ENCODE measurements around the gene NT5C1B. TPM values are rescaled to one million over a fixed set of nuclear protein-coding genes. Genes with fewer than 3 reads are reported as not detected.

NT5C1B gene
- total and polyA plus RNA-seq, 11 donors, result not detected

DNA sequence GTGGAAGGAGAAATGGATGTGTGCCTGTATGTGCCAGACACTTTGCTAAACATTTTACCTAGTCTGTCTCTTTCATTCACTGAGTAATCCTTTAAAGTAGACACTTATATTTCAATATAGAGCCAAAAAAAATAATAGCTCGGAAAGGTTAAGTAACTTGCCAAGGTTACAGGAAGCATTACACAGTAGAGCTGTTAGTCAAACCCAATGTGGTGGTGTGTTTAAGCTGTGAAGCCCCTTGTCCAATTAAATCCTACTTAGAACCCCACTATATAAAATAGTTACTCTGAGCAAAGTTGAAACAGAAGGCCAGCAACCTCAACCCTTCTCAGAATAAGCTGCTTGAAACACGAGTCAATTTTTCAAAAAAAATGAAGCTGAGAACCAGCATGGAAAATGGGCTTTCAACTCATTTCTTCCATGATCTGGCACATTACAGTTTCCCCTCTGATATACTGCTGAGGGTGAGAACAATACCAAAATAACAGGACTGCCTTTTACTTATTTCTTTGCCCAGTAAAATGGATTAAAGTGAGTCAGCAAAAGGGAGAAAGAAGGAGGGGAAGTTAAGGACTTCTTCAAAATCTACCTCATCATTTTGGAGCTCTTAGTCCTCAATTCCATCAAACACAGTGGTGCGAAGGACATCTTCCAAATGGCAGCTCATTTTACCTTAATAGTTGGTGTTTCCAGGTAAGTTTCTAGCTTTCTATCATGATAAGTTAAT lies 36.9 kb downstream of the NT5C1B start:
- Histone ChIP-seq H3K36me3 (peaks cover 0 to 34% (median 16%) of the 10 kb centered on the region in 9 donors), H3K4me3 (no peak overlapping the region), H3K27ac (peak overlapping the region in 4 of 12 donors; percentile 0 to 13 (median 5)), H3K4me1 (peaks cover 0 to 61% (median 24%) of the 10 kb centered on the region in 12 donors), H3K9me3 (no peaks in the 10 kb centered on the region), H3K27me3 (no peaks in the 10 kb centered on the region)
- intact Hi-C loops (cut with DNase I), result loop anchor here in 1 of 10 donors (10.0 kb wide), 1 partner anchor 1342 kb away; no protein-coding TSS in a partner anchor
- ATAC-seq (peak in 1 of 4 donors; percentile 34), DNase-seq (no peak)
- TF ChIP-seq, protein P1, sequence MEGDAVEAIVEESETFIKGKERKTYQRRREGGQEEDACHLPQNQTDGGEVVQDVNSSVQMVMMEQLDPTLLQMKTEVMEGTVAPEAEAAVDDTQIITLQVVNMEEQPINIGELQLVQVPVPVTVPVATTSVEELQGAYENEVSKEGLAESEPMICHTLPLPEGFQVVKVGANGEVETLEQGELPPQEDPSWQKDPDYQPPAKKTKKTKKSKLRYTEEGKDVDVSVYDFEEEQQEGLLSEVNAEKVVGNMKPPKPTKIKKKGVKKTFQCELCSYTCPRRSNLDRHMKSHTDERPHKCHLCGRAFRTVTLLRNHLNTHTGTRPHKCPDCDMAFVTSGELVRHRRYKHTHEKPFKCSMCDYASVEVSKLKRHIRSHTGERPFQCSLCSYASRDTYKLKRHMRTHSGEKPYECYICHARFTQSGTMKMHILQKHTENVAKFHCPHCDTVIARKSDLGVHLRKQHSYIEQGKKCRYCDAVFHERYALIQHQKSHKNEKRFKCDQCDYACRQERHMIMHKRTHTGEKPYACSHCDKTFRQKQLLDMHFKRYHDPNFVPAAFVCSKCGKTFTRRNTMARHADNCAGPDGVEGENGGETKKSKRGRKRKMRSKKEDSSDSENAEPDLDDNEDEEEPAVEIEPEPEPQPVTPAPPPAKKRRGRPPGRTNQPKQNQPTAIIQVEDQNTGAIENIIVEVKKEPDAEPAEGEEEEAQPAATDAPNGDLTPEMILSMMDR (IDR thresholded peaks at IDR 0.05), result no peak
- 61 to 73% (median 65%) methylated on average over 3 of the region's 3 CpGs for whole genome bisulfite sequencing, 4 donors

DNA sequence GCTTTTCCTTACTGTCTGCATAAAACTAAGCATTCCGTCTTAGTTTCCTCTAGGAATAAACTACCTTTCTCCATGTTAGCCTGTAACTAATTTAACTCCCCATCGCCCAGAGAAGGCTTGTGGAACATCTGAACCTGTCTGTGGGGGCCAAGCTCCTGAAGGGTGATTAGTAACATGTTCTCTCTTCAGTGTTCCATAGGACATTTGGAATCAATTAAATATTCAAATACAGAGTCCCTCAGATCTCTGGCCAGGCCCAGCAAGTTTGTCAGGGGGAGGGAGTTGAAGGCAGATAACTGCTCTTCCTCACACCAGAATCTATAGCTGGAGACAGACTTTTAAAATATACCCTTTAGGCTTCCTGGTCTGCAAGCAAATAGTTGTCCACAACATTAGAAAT lies 37.7 kb downstream of the NT5C1B start:
- TF ChIP-seq, protein P1 (IDR thresholded peaks at IDR 0.05), result no peak
- TF ChIP-seq POLR2A (IDR thresholded peaks at IDR 0.05), result no peak
- WGBS, 4 donors, result 67 to 78% (median 75%) methylated on average over 2 of the region's 2 CpGs
- Histone ChIP-seq H3K27ac (peak overlapping the region in 1 of 12 donors; percentile 9), H3K36me3 (peaks cover 0 to 31% (median 16%) of the 10 kb centered on the region in 9 donors), H3K4me1 (peaks cover 0 to 53% (median 20%) of the 10 kb centered on the region in 12 donors), H3K27me3 (no peaks in the 10 kb centered on the region), H3K9me3 (no peaks in the 10 kb centered on the region), H3K4me3 (no peak overlapping the region)
- intact Hi-C loops (cut with DNase I), result loop anchor here in 1 of 10 donors (10.0 kb wide), 1 partner anchor 1343 kb away; no protein-coding TSS in a partner anchor
- ATAC-seq, result no peak
- DNase-seq, result no peak

DNA sequence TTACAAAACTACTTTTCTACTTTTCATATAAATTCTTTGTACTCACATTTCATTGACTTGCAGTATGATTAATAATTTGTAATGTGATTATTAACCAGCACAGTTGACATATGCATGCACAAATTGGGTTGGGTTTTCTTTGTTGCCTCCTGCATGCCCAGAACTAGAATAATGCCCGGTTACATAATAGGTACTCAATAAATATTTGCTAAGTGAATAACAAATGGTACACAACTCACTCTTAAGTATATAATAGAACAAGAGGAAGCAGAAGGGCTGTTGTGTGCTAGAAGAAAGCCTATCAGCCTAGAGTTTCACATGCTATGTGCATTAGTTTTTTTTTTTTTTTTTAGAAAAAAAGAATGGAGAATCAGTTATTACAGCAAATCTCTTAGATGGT lies 38.2 kb downstream of the NT5C1B start:
- H3K27ac ChIP-seq, result peak overlapping the region in 1 of 12 donors; percentile 9
- intact Hi-C loops (cut with DNase I), result loop anchor here in 1 of 10 donors (10.0 kb wide), 1 partner anchor 1344 kb away; no protein-coding TSS in a partner anchor
- peaks cover 0 to 52% (median 20%) of the 10 kb centered on the region in 12 donors for H3K4me1 ChIP-seq

DNA sequence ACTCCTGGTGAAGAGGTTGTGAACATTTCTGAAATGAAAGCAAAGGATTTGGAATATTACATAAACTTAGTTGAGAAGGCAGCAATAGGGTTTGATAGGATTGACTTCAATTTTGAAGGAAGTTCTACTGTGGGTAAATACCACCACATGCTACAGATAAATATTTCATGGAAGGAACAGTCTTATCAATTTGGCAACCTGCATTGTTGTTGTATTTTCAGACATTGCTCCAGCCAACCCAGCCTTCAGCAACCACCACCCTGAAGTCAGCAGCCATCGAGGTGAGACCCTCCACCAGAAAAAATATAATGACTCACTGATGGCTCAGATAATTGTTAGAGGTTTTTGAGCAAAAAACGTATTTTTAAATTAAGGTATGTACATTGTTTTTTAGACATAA lies 38.9 kb downstream of the NT5C1B start:
- H3K9me3 ChIP-seq, result no peaks in the 10 kb centered on the region
- WGBS, 4 donors, result 49 to 66% (median 63%) methylated on average over 2 of the region's 2 CpGs
- peaks cover 0 to 48% (median 21%) of the 10 kb centered on the region in 12 donors for H3K4me1 ChIP-seq
- peaks cover 0 to 24% (median 12%) of the 10 kb centered on the region in 9 donors for H3K36me3 ChIP-seq
- peak overlapping the region in 1 of 12 donors; percentile 11 for H3K27ac ChIP-seq
- no peak for TF ChIP-seq POLR2A (IDR thresholded peaks at IDR 0.05)
- TF ChIP-seq, protein P1 (IDR thresholded peaks at IDR 0.05), result no peak
- no peak for DNase-seq
- H3K4me3 ChIP-seq, result no peak overlapping the region
- intact Hi-C loops (cut with DNase I), result loop anchor here in 1 of 10 donors (10.0 kb wide), 1 partner anchor 1344 kb away; no protein-coding TSS in a partner anchor
- no peaks in the 10 kb centered on the region for H3K27me3 ChIP-seq
- ATAC-seq, result no peak

More for the DNA sequence above, 38.2 kb downstream of the NT5C1B start:
- WGBS, 4 donors, result 97 to 100% (median 98%) methylated on average over 1 of the region's 1 CpG
- no peak overlapping the region for H3K4me3 ChIP-seq
- no peak for ATAC-seq
- H3K9me3 ChIP-seq, result no peaks in the 10 kb centered on the region
- TF ChIP-seq, protein P1 (IDR thresholded peaks at IDR 0.05), result no peak
- TF ChIP-seq POLR2A (IDR thresholded peaks at IDR 0.05), result no peak
- no peaks in the 10 kb centered on the region for H3K27me3 ChIP-seq
- H3K36me3 ChIP-seq, result peaks cover 0 to 31% (median 16%) of the 10 kb centered on the region in 9 donors
- DNase-seq, result no peak
